Loucy (cell line): ENCODE data around the gene UBAC2.

ENCODE experiments used
- CTCF ChIP-seq: fragments of 200-600 bp; sonication (generic); conservative IDR thresholded peaks from 2 replicates; pipeline ENCODE4 v1.5.1; 2014; ENCODE audit warnings: mild to moderate bottlenecking, antibody characterized with exemption, low read length
- EZH2phosphoT487 ChIP-seq: fragments of 200-600 bp; IDR thresholded peaks from 2 replicates; pipeline ENCODE4 v1.6.1; 2018; ENCODE audit warnings: antibody characterized with exemption, mild to moderate bottlenecking, moderate library complexity, borderline replicate concordance

GRCh38 chr13:99435998-99436397 lies 235.3 kb downstream of the UBAC2 start:
- TF ChIP-seq CTCF (no peak), EZH2phosphoT487 (no peak)
